AG04450 (cell line): Measurements from ENCODE around the gene EGR1. TPM values are rescaled to one million over a fixed set of nuclear protein-coding genes. Genes with fewer than 3 reads are reported as not detected.

Experiments
- CTCF ChIA-PET: fragments of 300-600, 350-600 bp; formaldehyde crosslinking; extraction: SDS; loops from one replicate; lab custom pipeline; 2022; ENCODE audit warnings: antibody characterized with exemption, inconsistent platforms; lab: Charles Lee
- POLR2A ChIA-PET: fragments of 350-600 bp; formaldehyde crosslinking; extraction: SDS; loops from one replicate; lab custom pipeline; 2021; ENCODE audit warnings: antibody characterized with exemption, inconsistent platforms; lab: Yijun Ruan, JAX
- DNase-seq: peaks from one replicate; pipeline ENCODE4 v3.0.0-alpha.2; 2011; ENCODE audit warnings: low read depth, low spot score
- H3K27ac ChIP-seq: one replicate; pipeline ENCODE4 v1.5.1; 2012; ENCODE audit warnings: low read depth, low read length, control low read depth
- H3K27me3 ChIP-seq: one replicate; pipeline ENCODE4 v1.6.0; 2012; ENCODE audit warnings: low read length; ENCODE audit not compliant: control insufficient read depth, insufficient read depth
- H3K4me3 ChIP-seq: 2 replicates; pipeline ENCODE4 v1.5.1; 2011; ENCODE audit warnings: mild to moderate bottlenecking, low read depth, low read length, control low read depth
- H3K9me3 ChIP-seq: 2 replicates; pipeline ENCODE4 v1.5.1; 2012; ENCODE audit warnings: low read length; ENCODE audit not compliant: control insufficient read depth, insufficient read depth
- polyA plus RNA-seq: library from polyadenylated mRNA; depleted of rRNA; stranded (reverse); fragments of >200 nt; gene quantifications from 2 replicates; pipeline ENCODE4 v1.2.3, GENCODE V29; 2011; rRNA removed
- small RNA-seq: library from RNA; depleted of rRNA; stranded (forward); fragments of <200 nt; gene quantifications from one replicate; pipeline ENCODE3, GENCODE V24; 2012; ENCODE audit warnings: low read depth; ENCODE audit not compliant: insufficient read length
- TF ChIP-seq, protein P1 (sequence below): IDR thresholded peaks from 2 replicates; pipeline ENCODE4 v1.5.1; 2011; ENCODE audit warnings: low read depth, low read length, control low read depth, inconsistent platforms

Gene EGR1
- polyA plus RNA-seq, 1 experiment = 17.0 TPM

DNA sequence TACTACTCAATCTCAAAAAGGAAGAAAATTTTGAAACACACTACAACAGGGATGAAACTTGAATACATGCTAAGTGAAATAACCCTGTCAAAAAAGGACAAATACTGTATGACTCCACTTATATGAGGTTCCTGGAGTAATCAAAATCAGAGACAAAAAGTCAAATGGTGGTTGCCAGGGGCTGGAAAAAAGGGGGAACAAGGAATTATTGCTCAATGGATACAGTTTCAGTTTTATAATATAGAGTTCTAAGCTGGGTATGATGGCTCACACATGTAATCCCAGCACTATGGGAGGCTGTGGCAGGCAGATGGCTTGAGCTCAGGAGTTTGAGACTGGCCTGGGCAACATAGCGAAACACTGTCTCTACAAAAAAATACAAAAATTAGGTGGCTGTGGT lies 48.7 kb downstream of the EGR1 start:
- H3K4me3 ChIP-seq = no peak overlapping the region
- ChIA-PET CTCF (interaction anchor here (2.6 to 4.3 kb wide), 2 partner anchors 10 to 65 kb away, joined by 12 to 15 read pairs; no protein-coding TSS in a partner anchor), POLR2A (no interaction called here)
- TF ChIP-seq, protein P1, sequence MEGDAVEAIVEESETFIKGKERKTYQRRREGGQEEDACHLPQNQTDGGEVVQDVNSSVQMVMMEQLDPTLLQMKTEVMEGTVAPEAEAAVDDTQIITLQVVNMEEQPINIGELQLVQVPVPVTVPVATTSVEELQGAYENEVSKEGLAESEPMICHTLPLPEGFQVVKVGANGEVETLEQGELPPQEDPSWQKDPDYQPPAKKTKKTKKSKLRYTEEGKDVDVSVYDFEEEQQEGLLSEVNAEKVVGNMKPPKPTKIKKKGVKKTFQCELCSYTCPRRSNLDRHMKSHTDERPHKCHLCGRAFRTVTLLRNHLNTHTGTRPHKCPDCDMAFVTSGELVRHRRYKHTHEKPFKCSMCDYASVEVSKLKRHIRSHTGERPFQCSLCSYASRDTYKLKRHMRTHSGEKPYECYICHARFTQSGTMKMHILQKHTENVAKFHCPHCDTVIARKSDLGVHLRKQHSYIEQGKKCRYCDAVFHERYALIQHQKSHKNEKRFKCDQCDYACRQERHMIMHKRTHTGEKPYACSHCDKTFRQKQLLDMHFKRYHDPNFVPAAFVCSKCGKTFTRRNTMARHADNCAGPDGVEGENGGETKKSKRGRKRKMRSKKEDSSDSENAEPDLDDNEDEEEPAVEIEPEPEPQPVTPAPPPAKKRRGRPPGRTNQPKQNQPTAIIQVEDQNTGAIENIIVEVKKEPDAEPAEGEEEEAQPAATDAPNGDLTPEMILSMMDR = no peak
- no peak overlapping the region for H3K27ac ChIP-seq
- H3K9me3 ChIP-seq = no peaks in the 10 kb centered on the region
- H3K27me3 ChIP-seq = no peaks in the 10 kb centered on the region
- no peak for DNase-seq

DNA sequence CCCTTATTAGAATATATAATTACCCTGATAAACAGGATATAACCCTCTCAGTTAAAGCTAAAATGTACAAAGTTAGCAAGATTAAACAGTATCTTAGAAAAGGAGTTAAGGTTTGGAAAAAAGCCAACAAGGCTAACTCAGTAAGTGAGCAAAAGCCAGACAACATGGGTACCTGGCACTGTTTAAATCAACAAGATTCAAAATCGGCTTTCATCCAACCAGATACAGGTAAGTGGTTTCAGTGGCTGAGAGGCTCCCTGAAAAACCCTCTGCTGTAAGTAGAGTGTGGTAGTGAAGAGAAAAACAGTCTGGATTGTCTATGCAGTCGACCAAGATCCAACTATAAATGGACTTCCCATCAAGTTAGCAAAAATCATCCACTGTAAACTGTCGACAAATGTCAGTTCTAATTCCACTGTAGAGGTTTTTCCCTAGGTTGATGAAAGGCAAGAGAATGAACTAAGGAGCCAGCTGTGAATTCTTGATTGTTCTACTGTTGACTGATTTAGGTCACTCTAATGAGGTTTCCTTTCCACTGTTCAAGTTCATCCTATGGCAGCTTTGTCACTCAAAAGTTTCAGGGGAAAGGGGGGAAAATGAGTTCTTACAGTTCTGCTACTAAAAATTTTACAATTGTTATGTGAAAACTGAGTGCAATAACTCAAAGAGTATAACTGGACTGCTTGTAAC lies 50.4 kb downstream of the EGR1 start:
- Histone ChIP-seq H3K27ac (no peak overlapping the region), H3K27me3 (no peaks in the 10 kb centered on the region), H3K4me3 (no peak overlapping the region), H3K9me3 (no peaks in the 10 kb centered on the region)
- TF ChIP-seq, protein P1 = no peak
- ChIA-PET CTCF (interaction anchor here (1.7 to 4.3 kb wide), 2 partner anchors 11 to 66 kb away, joined by 6 to 15 read pairs; no protein-coding TSS in a partner anchor), POLR2A (no interaction called here)
- DNase-seq = no peak

DNA sequence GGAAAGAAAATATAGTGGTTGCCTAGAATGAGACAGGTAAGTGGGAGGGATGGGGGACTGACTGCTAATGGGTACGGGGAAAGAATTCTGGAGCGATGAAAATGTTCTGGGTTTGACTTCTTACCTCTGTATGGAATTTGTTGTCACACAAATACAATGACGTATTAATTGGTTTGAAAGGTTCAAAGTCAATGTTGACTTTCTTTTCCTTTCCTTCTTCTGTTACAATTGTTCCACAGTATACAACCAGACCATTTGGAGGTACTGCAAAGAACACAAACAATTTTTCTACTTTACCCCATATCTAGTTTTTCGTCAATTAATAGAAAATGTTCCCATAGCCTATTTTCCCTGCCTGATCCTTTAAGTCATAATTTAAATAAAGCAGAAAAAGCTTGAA lies 52.2 kb downstream of the EGR1 start:
- DNase-seq = no peak
- ChIA-PET POLR2A (no interaction called here), CTCF (interaction anchor here (1.0 to 4.3 kb wide), 2 partner anchors 15 to 68 kb away, joined by 7 to 15 read pairs; no protein-coding TSS in a partner anchor)

More for the DNA sequence above, 52.2 kb downstream of the EGR1 start:
- no peaks in the 10 kb centered on the region for H3K9me3 ChIP-seq
- no peaks in the 10 kb centered on the region for H3K27me3 ChIP-seq
- TF ChIP-seq, protein P1 = no peak
- H3K27ac ChIP-seq = no peak overlapping the region
- H3K4me3 ChIP-seq = no peak overlapping the region

Small RNA genes lying within 50 kb of the gene (small RNA-seq; reads per million reads assigned to genes)
- not detected for gene AC113403.1

Other genes starting within 250 kb of the EGR1 start
- 0.11 TPM in 1 of 2 replicates, not detected in the other for gene GFRA3, start 190.9 kb upstream of the EGR1 start, polyA plus RNA-seq
- 3.2 and 4.8 TPM in 2 replicates for gene CDC25C, start 133.7 kb upstream of the EGR1 start, polyA plus RNA-seq
- gene FAM53C, start 127.2 kb upstream of the EGR1 start, polyA plus RNA-seq = 35.6 and 35.9 TPM in 2 replicates
- 28.3 and 32.7 TPM in 2 replicates for gene KDM3B, start 112.8 kb upstream of the EGR1 start, polyA plus RNA-seq
- 24.7 and 36.9 TPM in 2 replicates for gene REEP2, start 26.4 kb upstream of the EGR1 start, polyA plus RNA-seq
- 85.3 and 107 TPM in 2 replicates for gene ETF1, start 77.8 kb downstream of the EGR1 start, polyA plus RNA-seq
- gene HSPA9, start 109.9 kb downstream of the EGR1 start, polyA plus RNA-seq = 194 and 207 TPM in 2 replicates